ENCODE results near the gene ZFAND2A.
"Not testable (repeated sequence)": the region's sequence is repeated elsewhere in the genome, so short reads cannot be mapped to it uniquely, and the experiment has no call there.

Gene ZFAND2A, protein sequence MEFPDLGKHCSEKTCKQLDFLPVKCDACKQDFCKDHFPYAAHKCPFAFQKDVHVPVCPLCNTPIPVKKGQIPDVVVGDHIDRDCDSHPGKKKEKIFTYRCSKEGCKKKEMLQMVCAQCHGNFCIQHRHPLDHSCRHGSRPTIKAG

GRCh38 chr7:1159891-1160669 lies at the start of gene ZFAND2A:
TSS of gene ZFAND2A (minus strand) at chr7:1160196. CDS start at chr7:1158212, 1,984 bp downstream.
- peak; percentile 98 for ATAC-seq
- TF ChIP-seq TSHZ2 (CRISPR knock-in tag; IDR thresholded peaks at IDR 0.05) (no peak), ZFP3 (CRISPR knock-in tag; IDR thresholded peaks at IDR 0.05) (peak; percentile 97)

- TF ChIP-seq ZC3H10 (CRISPR knock-in tag; IDR thresholded peaks at IDR 0.05) = no peak
- no peak for TF ChIP-seq GLIS3 (CRISPR knock-in tag; IDR thresholded peaks at IDR 0.05)
- TF ChIP-seq TOX (CRISPR knock-in tag; IDR thresholded peaks at IDR 0.05; ENCODE audit: borderline replicate concordance) = no peak
- no peak; the same call in 2 of the 3 replicates for ATAC-seq
Observed at GRCh38 chr7:1209097-1209496, 49.1 kb upstream of the ZFAND2A start.

- not testable (repeated sequence) for ATAC-seq
Observed at GRCh38 chr7:1205742-1206141, 45.7 kb upstream of the ZFAND2A start.

- TF ChIP-seq CSDC2 (CRISPR knock-in tag; IDR thresholded peaks at IDR 0.05) = no peak
- TF ChIP-seq, protein P1, sequence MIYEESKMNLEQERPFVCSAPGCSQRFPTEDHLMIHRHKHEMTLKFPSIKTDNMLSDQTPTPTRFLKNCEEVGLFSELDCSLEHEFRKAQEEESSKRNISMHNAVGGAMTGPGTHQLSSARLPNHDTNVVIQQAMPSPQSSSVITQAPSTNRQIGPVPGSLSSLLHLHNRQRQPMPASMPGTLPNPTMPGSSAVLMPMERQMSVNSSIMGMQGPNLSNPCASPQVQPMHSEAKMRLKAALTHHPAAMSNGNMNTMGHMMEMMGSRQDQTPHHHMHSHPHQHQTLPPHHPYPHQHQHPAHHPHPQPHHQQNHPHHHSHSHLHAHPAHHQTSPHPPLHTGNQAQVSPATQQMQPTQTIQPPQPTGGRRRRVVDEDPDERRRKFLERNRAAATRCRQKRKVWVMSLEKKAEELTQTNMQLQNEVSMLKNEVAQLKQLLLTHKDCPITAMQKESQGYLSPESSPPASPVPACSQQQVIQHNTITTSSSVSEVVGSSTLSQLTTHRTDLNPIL (CRISPR knock-in tag; IDR thresholded peaks at IDR 0.05; ENCODE audit: low read depth) = no peak
- no peak for TF ChIP-seq ZNF70 (CRISPR knock-in tag; IDR thresholded peaks at IDR 0.05)
- no peak for TF ChIP-seq PPARA (CRISPR knock-in tag; IDR thresholded peaks at IDR 0.05; ENCODE audit: borderline replicate concordance)
- no peak for TF ChIP-seq ZC3H10 (CRISPR knock-in tag; IDR thresholded peaks at IDR 0.05)
- ATAC-seq = 0 out of 3 replicates have a peak, but pooled peaks have one; percentile 9
Observed at GRCh38 chr7:1204460-1205140, 44.6 kb upstream of the ZFAND2A start.

GRCh38 chr7:1202914-1203313 lies 42.9 kb upstream of the ZFAND2A start:
- ATAC-seq = not testable (repeated sequence)

DNA sequence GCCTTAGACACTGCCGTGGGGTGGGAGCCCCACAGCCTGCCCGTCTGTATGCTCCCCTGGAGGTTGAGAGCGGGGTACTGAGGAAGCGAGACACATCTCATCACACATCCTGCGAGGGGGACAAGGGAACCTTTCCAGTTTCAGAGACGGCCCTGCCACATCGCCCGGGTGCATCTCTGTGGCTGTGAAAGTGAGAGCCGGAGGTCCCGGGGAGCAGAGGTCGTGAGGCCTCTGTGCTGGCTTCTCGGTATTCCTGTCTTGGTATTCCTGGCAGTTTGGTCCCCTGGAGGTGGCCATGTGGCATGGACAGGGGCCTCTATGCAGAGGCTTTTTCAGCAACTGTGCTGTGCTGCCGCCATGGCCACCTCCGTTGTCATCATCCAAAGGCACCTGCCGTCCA lies 41.9 kb upstream of the ZFAND2A start:
- ATAC-seq = 0 out of 3 replicates have a peak, but pooled peaks have one; percentile 5
- TF ChIP-seq TOX (CRISPR knock-in tag; IDR thresholded peaks at IDR 0.05; ENCODE audit: borderline replicate concordance) (no peak), CSDC2 (CRISPR knock-in tag; IDR thresholded peaks at IDR 0.05) (no peak), POU6F1 (CRISPR knock-in tag; IDR thresholded peaks at IDR 0.05; ENCODE audit: borderline replicate concordance, low read depth) (no peak), ZFP3 (CRISPR knock-in tag; IDR thresholded peaks at IDR 0.05) (no peak), ZNF8 (CRISPR knock-in tag; IDR thresholded peaks at IDR 0.05) (no peak), BACH2 (CRISPR knock-in tag; IDR thresholded peaks at IDR 0.05; ENCODE audit: borderline replicate concordance) (no peak), RARB (CRISPR knock-in tag; IDR thresholded peaks at IDR 0.05) (no peak), ESRRG (CRISPR knock-in tag; IDR thresholded peaks at IDR 0.05) (no peak), ZNF70 (CRISPR knock-in tag; IDR thresholded peaks at IDR 0.05) (no peak), TSHZ2 (CRISPR knock-in tag; IDR thresholded peaks at IDR 0.05) (no peak), CSRNP3 (CRISPR knock-in tag; IDR thresholded peaks at IDR 0.05) (no peak), OSR1 (CRISPR knock-in tag; IDR thresholded peaks at IDR 0.05) (no peak)
